Endothelial cell of umbilical vein (primary cell): ENCODE data around the gene SRGAP2.
"Not testable (repeated sequence)": the region's sequence is repeated elsewhere in the genome, so short reads cannot be mapped to it uniquely, and the experiment has no call there.

Experiments used
- EZH2 ChIP-seq: IDR thresholded peaks from 2 replicates; pipeline ENCODE4 v1.6.1; 2012; ENCODE audit warnings: borderline replicate concordance, low read depth, mild to moderate bottlenecking, moderate library complexity, low read length, inconsistent platforms; ENCODE audit not compliant: severe bottlenecking
- MYC ChIP-seq: IDR thresholded peaks from one replicate; pipeline ENCODE4 v1.6.1; 2011; ENCODE audit warnings: mild to moderate bottlenecking, low read depth, low read length
- POLR2A ChIP-seq: IDR thresholded peaks from 2 replicates; pipeline ENCODE4 v1.6.1; 2012; ENCODE audit warnings: low read depth, mild to moderate bottlenecking, control low read depth, low read length
- POLR2AphosphoS5 ChIP-seq: IDR thresholded peaks from 2 replicates; pipeline ENCODE4 v1.6.1; 2012; ENCODE audit warnings: low read depth, mild to moderate bottlenecking, control low read depth, low read length, moderate library complexity; ENCODE audit not compliant: insufficient read depth
- TF ChIP-seq, protein P1 (sequence below), 2 donors: IDR thresholded peaks; 1 replicate in 1 of 2; 2 replicates in 1 of 2; pipeline ENCODE4 v1.5.1; 2011; ENCODE audit warnings: low read length in 2 of 2, mild to moderate bottlenecking in 2 of 2, moderate library complexity in 2 of 2, control low read depth in 1 of 2, inconsistent platforms in 1 of 2, low read depth in 1 of 2; ENCODE audit not compliant: insufficient read depth in 1 of 2; ENCODE audit errors: extremely low read depth in 1 of 2
- TF ChIP-seq, protein P2 (sequence below): IDR thresholded peaks from 2 replicates; pipeline ENCODE4 v1.6.1; 2011; ENCODE audit not compliant: insufficient read depth, insufficient read length

DNA sequence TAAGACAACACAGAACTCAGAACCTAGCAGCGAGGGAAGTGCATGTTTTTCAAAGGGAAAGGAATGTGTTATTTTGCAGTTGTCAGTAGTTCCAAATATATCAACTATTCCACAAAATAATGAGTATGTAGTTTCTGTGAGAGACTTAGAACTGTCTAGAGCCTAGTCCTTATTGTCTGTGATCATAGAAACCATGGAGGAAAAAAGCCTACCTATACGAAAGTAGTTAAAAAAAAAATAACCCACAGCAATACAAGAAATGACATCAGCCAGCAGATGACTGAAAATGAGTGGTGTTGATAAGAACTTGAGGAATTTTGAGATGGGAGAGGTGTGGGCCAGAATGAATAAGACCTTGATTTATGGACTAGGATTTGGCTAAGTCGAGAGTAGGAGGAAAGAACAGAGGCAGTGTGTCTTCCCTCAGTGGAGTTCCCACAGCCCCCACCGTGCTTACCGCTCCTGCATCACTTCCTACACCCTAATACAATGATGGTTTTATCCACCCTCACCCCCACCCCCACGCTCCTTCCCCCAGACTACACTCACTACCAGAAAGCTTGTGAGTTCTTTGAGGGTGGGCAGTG, 20.9 kb downstream of the SRGAP2 start:
- TF ChIP-seq, protein P1, sequence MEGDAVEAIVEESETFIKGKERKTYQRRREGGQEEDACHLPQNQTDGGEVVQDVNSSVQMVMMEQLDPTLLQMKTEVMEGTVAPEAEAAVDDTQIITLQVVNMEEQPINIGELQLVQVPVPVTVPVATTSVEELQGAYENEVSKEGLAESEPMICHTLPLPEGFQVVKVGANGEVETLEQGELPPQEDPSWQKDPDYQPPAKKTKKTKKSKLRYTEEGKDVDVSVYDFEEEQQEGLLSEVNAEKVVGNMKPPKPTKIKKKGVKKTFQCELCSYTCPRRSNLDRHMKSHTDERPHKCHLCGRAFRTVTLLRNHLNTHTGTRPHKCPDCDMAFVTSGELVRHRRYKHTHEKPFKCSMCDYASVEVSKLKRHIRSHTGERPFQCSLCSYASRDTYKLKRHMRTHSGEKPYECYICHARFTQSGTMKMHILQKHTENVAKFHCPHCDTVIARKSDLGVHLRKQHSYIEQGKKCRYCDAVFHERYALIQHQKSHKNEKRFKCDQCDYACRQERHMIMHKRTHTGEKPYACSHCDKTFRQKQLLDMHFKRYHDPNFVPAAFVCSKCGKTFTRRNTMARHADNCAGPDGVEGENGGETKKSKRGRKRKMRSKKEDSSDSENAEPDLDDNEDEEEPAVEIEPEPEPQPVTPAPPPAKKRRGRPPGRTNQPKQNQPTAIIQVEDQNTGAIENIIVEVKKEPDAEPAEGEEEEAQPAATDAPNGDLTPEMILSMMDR (IDR thresholded peaks at IDR 0.05; ENCODE audit: extremely low read depth in 1 of 2, insufficient read depth in 1 of 2, low read depth in 1 of 2, low read length in 2 of 2) = not testable (repeated sequence)
- TF ChIP-seq, protein P2, sequence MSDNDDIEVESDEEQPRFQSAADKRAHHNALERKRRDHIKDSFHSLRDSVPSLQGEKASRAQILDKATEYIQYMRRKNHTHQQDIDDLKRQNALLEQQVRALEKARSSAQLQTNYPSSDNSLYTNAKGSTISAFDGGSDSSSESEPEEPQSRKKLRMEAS = not testable (repeated sequence)
- TF ChIP-seq POLR2AphosphoS5, POLR2A, EZH2, MYC: not testable (repeated sequence)
